Left ventricle myocardium inferior (tissue), 1 donor: ENCODE results near the gene TRAM2. TPM values are rescaled to one million over a fixed set of nuclear protein-coding genes. Genes with fewer than 3 reads are reported as not detected.

Source experiments
- DNase-seq: peaks from one replicate; pipeline ENCODE4 v3.0.0-alpha.2; 2020
- H3K27ac ChIP-seq: fragments of 200-600 bp; replicated peaks from 2 replicates; pipeline ENCODE4 v1.8.0; 2021
- H3K27me3 ChIP-seq: fragments of 200-600 bp; 2 replicates; pipeline ENCODE4 v1.8.0; 2021; ENCODE audit warnings: low read depth
- H3K36me3 ChIP-seq: fragments of 200-600 bp; 2 replicates; pipeline ENCODE4 v1.8.0; 2021
- H3K4me1 ChIP-seq: fragments of 200-600 bp; 2 replicates; pipeline ENCODE4 v1.8.0; 2021
- H3K4me3 ChIP-seq: fragments of 200-600 bp; 2 replicates; pipeline ENCODE4 v1.8.0; 2021; ENCODE audit warnings: mild to moderate bottlenecking, moderate library complexity
- H3K9me3 ChIP-seq: fragments of 200-600 bp; replicated peaks from 2 replicates; pipeline ENCODE4 v1.8.0; 2021
- CTCF ChIP-seq: fragments of 200-600 bp; IDR thresholded peaks from 2 replicates; pipeline ENCODE4 v1.8.0; 2021; ENCODE audit warnings: antibody characterized with exemption, mild to moderate bottlenecking, borderline replicate concordance
- intact Hi-C: fragments of 100-400 bp; cut with micrococcal nuclease; formaldehyde crosslinking; loops from one replicate; pipeline ENCODE4 v1.11.0; 2022
- total RNA-seq: library from RNA; stranded (reverse); fragmentation: NEBNext Ultra II Directional; extraction: Animal tissue kit (Norgen Biotek cat#: 25700); gene quantifications from one replicate; pipeline ENCODE4 v1.2.1, GENCODE V29; 2021
- donor health status: DM: no; HTN: yes; CAD: no; lungs with severe emphysema.

The TRAM2 gene
- total RNA-seq, 1 donor from 2014 or later, result 11.0 TPM

- no peak for TF ChIP-seq CTCF
- DNase-seq, result no peak
- H3K36me3 ChIP-seq, result no peaks in the 10 kb centered on the region
- H3K27ac ChIP-seq, result no peak overlapping the region
- intact Hi-C loops, result no loop called here
- no peaks in the 10 kb centered on the region for H3K9me3 ChIP-seq
- H3K4me3 ChIP-seq, result no peak overlapping the region
- H3K27me3 ChIP-seq, result no peaks in the 10 kb centered on the region
- no peaks in the 10 kb centered on the region for H3K4me1 ChIP-seq
Measured at GRCh38 chr6:52617087-52617486, 40.2 kb upstream of the TRAM2 start.

GRCh38 chr6:52616059-52616690, 39.3 kb upstream of the TRAM2 start:
- Histone ChIP-seq H3K27me3 (no peaks in the 10 kb centered on the region), H3K27ac (no peak overlapping the region), H3K4me3 (no peak overlapping the region), H3K9me3 (no peaks in the 10 kb centered on the region), H3K4me1 (no peaks in the 10 kb centered on the region), H3K36me3 (no peaks in the 10 kb centered on the region)
- intact Hi-C loops, result no loop called here
- TF ChIP-seq CTCF, result no peak
- DNase-seq, result no peak

- H3K27ac ChIP-seq, result no peak overlapping the region
- peaks cover 6% of the 10 kb centered on the region for H3K9me3 ChIP-seq
- intact Hi-C loops, result no loop called here
- no peak overlapping the region for H3K4me3 ChIP-seq
- H3K36me3 ChIP-seq, result no peaks in the 10 kb centered on the region
- no peak for DNase-seq
- no peaks in the 10 kb centered on the region for H3K4me1 ChIP-seq
- TF ChIP-seq CTCF, result no peak
- H3K27me3 ChIP-seq, result no peaks in the 10 kb centered on the region
Measured at GRCh38 chr6:52612336-52613054, 35.6 kb upstream of the TRAM2 start.

- intact Hi-C loops, result no loop called here
- no peak for DNase-seq
Measured at GRCh38 chr6:52611833-52612232, 35.0 kb upstream of the TRAM2 start.

GRCh38 chr6:52610745-52611355, 34.0 kb upstream of the TRAM2 start:
- intact Hi-C loops, result no loop called here
- Histone ChIP-seq H3K4me3 (no peak overlapping the region), H3K4me1 (no peaks in the 10 kb centered on the region), H3K27ac (no peak overlapping the region), H3K36me3 (no peaks in the 10 kb centered on the region), H3K9me3 (peaks cover 6% of the 10 kb centered on the region), H3K27me3 (no peaks in the 10 kb centered on the region)
- no peak for DNase-seq
- no peak for TF ChIP-seq CTCF

More at GRCh38 chr6:52611833-52612232, 35.0 kb upstream of the TRAM2 start:
- Histone ChIP-seq H3K36me3 (no peaks in the 10 kb centered on the region), H3K27ac (no peak overlapping the region), H3K4me1 (no peaks in the 10 kb centered on the region), H3K9me3 (peaks cover 6% of the 10 kb centered on the region), H3K27me3 (no peaks in the 10 kb centered on the region), H3K4me3 (no peak overlapping the region)
- no peak for TF ChIP-seq CTCF
